HT1080 (cell line): ENCODE results near the gene SLC24A3. TPM values are rescaled to one million over a fixed set of nuclear protein-coding genes. Genes with fewer than 3 reads are reported as not detected.

Source experiments
- DNase-seq: peaks from one replicate; pipeline ENCODE4 v3.0.0-alpha.2; 2015; ENCODE audit warnings: low read depth
- total RNA-seq: library from RNA; depleted of rRNA; stranded (reverse); fragments of >200 nt; shearing (Covaris generic); gene quantifications from 2 replicates; pipeline ENCODE4 v1.2.3, GENCODE V29; 2014

SLC24A3 gene
- total RNA-seq, 1 experiment from 2014 or later = not detected

DNA sequence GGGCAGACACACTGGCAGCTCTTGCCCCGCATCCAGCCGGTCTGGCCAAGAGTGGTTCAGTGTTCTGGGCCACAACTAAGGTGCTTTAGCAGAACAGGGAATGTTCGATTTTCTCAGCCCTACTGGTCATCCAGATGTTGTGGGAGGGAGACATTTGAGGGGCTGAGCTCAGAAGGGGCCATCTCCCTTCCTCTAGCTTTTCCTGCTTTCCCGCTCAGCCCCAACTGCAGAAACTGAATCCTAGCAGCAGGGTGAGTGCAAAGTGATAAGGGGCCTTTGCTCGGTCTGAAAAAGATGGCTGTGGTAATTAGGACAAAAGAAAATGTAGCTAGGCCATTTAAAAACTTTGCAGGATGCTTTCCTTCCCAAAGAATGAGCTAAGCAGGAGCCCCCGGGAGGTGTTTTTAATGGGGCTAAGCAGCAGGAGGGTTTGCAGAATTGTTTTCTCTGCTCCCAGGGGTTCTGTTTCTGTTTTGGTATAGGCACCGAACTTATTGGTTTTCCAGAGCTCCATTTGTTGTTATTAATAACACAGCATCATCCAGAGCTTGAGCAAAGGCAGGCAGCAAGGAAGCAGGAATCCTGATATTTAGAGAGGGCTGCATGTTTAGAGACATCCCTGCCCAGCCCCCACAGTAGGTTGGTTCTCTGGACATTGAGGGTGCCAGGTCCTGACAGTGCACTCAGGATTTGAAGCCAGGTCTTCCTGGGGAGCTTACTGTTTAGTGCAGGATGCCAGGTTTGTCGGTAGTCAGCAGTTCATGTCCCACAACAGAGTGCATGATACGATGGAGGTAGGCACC, 210.9 kb downstream of the SLC24A3 start:
- no peak for DNase-seq

DNA sequence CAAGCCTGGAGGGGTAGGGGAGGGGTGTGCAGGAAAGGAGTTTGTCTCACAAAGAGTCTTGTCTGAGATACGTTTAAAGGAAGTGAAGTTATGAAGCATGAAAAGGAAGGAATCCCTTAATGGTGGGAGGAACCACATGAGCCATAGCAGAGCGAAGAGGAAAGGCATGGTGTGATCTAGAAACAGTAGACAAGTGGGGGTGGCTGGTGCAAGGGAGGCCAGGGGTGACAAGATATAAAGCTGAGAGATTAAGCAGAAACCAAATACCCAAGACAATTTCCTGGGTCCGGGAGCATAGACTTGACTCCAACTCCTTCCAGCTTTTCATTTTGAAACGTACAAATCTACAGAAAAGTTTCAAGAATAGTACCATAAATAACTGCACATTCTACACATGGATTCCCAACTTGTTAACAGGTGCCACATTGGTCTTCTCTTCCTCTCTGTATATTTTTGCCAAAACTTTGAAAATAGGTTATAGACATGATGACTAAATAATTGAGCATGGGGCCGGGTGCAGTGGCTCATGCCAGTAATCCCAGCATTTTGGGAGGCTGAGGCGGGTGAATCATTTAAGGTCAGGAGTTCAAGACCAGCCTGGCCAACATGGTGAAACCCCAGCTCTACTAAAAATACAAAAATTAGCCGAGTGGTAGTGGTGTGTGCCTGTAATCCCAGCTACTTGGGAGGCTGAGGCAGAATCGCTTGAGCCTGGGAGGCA, 211.6 kb downstream of the SLC24A3 start:
- DNase-seq = no peak

GRCh38 chr20:19426356-19426755, 213.9 kb downstream of the SLC24A3 start:
- no peak for DNase-seq

GRCh38 chr20:19427480-19427879, 215.0 kb downstream of the SLC24A3 start:
- DNase-seq = no peak

DNA sequence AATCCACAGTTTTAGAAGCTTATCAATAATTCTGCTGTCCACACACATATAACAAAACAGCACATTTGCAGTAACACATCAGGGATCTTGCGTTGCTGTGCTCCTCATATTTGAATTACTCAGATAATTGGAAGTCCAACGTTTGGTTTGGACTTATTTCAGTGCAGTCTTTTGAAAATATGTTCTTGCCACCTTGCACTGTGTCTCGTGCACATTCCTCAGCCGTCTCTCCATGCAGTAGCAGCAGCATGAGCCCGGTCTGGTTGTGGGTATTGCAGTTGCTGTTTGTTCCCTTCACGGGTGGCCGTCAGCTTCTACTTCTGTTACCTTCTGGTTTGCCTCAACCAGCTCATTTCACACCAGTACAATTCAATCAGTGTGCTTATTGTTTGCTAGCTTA, 215.5 kb downstream of the SLC24A3 start:
- DNase-seq = no peak

DNA sequence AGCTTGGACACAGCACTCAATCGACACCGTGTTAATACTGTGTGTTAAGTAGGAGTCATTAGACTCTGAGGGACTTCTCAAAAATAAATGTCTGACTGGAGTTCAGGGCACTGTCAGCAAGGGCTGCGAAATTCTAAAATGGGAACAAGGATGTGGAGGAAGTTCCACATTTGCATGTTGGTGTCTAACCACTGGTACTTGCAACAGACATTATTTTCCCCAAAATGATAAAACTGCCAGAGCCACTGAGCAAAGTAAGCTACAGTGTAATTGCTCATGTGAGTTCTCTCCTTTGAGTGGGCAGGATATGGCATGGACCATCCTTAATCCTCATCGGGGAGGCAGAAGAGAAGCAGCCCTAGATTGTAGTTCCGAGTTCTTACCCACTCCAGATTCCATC, 215.9 kb downstream of the SLC24A3 start:
- no peak for DNase-seq

DNA sequence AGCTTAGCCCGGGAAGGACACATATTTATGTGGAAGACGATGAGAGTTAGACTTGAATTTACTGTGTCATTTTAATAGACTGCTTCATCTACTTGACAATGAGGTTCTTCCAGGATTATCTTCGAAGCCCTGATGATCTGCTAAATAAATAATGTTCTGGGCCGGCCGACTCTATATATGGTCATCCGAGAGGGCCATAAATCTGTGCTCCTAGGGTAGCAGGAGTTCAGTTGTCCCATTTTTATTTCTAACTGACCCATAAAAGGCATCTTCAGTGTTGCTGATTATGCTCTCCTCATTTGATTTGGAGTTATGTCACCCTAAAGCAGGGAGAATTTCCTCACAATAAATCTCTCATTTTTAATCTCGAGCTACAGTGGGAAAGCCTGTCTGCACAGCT, 217.1 kb downstream of the SLC24A3 start:
- no peak for DNase-seq

- DNase-seq = no peak
Observed at GRCh38 chr20:19430641-19431315, 218.3 kb downstream of the SLC24A3 start.

- no peak for DNase-seq
Observed at GRCh38 chr20:19431316-19431700, 218.9 kb downstream of the SLC24A3 start.

GRCh38 chr20:19431906-19432305, 219.5 kb downstream of the SLC24A3 start:
- DNase-seq = no peak

- DNase-seq = no peak
Observed at GRCh38 chr20:19433371-19434350, 221.2 kb downstream of the SLC24A3 start.

- DNase-seq = no peak
Observed at GRCh38 chr20:19435316-19435715, 222.9 kb downstream of the SLC24A3 start.

DNA sequence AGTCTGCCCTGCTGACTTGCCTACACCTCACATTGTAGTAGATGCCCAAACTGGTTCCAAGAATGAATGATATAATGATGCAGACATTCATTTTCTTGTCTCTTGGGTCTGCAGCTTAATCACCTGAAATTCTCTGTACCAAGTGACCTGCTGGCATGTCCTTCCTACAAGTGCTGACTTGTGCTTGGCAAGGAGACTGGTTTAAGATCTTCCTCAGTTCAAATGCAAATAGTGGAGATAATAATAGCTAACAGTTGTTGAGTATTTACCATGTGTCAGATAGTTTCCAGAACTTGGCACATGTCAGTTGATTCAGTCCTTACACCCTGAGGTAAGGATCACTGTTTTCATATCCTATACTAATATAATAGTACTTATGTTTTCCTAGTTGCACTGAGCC, 223.4 kb downstream of the SLC24A3 start:
- DNase-seq = no peak

DNA sequence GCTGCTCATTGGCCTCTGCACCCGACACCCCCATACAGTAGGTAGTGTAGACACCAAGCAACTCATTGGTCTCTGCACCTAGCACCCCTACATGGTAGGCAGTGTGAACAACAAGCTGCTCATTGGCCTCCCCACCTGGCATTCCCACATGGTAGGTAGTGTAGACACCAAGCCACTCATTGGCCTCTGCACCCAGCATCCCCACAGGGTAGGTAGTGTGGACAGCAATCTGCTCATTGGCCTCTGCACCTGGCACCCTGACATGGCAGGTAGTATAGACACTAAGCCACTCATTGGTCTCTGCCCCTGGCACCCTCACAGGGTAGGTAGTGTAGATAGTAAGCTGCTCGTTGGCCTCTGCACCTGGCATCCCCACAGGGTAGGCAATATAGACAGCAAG, 226.0 kb downstream of the SLC24A3 start:
- DNase-seq = no peak

GRCh38 chr20:19440660-19441527, 228.5 kb downstream of the SLC24A3 start:
- no peak for DNase-seq

GRCh38 chr20:19446246-19446645, 233.8 kb downstream of the SLC24A3 start:
- no peak for DNase-seq

GRCh38 chr20:19448632-19449031, 236.2 kb downstream of the SLC24A3 start:
- DNase-seq = no peak

DNA sequence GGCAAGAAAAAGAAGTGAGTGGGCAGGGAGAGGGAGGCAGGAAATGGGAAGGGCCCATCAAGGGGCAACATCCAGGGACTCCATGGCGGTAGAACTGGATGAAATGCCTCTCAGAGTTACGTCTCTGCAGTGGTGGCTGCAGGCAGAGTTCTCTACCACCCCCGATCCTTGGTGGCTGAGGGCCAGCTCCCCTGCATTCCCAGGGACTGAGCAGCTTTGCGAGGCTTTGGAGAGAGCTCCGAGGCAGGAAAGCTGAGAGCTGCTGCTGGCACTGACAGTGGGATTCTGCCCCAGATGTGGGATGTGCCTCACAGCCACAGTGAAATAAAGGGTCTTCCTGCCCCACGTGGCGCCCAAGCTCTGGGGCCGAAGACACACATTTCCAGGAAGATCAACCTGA, 236.6 kb downstream of the SLC24A3 start:
- DNase-seq = no peak

GRCh38 chr20:19451231-19451922, 238.9 kb downstream of the SLC24A3 start:
- no peak for DNase-seq

DNA sequence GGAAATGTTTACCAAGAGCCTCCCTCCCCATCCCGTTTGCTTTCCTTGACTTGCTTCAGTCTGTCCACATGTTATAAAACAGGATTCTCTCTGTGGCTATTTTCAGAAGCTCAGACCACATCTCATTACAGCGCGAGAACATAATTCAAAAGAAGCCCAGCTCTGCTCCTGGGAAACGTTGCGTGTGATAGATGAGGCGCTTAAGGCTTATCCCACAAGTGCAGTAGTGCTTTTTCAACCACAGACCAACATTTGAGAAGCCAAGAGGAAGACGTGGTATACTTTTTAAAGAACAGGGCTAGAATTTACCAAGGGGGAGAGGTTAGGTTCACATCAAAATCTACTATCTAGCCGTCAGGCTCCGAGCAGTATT, 239.5 kb downstream of the SLC24A3 start:
- DNase-seq = no peak
